EH (cell line): ENCODE data around the gene HSFX3.
"Not testable (repeated sequence)": the region's sequence is repeated elsewhere in the genome, so short reads cannot be mapped to it uniquely, and the experiment has no call there.

Experiments used
- DNase-seq: peaks from one replicate; pipeline ENCODE4 v3.0.0-alpha.2; 2015; ENCODE audit warnings: low read depth

The HSFX3 gene

DNA sequence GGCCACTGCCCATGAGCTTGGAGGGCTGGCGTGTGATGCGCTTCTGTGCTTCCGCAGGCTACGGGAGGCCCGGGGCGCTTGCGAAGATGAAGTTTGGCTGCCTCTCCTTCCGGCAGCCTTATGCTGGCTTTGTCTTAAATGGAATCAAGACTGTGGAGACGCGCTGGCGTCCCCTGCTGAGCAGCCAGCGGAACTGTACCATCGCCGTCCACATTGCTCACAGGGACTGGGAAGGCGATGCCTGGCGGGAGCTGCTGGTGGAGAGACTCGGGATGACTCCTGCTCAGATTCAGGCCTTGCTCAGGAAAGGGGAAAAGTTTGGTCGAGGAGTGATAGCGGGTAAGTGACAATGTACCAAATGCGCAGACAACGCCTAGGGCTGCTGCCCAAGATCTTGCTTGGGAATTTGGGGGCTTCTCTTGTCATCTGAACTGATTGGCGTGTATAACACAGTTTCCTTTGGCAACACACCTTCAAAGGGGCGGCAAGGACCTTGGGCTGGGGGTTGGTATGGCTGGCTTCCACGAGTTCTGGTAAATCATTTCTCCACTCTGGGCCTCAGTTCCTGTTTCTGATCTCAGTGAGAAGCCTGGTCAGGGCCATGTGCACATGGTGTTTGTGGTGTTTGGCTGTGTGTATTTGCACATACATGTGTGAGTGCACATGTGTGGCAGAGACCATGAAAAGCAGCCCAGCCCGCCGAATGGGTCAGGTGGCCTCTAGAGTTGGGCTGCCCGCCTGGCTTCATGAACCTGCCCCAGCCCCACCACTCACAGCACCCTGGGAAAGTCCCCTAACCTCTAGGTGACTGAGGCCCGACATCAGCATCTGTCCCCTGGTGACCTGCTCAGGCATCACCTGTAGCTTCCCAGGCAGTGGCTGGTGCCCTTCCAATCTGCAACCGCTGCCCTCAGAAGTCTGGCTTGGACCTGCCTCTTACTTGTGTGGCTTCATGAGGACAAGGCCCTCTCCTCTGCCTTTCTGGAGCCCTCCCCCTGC is 3.9 kb downstream of the HSFX3 start:
- DNase-seq, result peak; percentile 8

- no peak for DNase-seq
Observed at GRCh38 chrX:149541521-149542047, 8.1 kb downstream of the HSFX3 start.

DNA sequence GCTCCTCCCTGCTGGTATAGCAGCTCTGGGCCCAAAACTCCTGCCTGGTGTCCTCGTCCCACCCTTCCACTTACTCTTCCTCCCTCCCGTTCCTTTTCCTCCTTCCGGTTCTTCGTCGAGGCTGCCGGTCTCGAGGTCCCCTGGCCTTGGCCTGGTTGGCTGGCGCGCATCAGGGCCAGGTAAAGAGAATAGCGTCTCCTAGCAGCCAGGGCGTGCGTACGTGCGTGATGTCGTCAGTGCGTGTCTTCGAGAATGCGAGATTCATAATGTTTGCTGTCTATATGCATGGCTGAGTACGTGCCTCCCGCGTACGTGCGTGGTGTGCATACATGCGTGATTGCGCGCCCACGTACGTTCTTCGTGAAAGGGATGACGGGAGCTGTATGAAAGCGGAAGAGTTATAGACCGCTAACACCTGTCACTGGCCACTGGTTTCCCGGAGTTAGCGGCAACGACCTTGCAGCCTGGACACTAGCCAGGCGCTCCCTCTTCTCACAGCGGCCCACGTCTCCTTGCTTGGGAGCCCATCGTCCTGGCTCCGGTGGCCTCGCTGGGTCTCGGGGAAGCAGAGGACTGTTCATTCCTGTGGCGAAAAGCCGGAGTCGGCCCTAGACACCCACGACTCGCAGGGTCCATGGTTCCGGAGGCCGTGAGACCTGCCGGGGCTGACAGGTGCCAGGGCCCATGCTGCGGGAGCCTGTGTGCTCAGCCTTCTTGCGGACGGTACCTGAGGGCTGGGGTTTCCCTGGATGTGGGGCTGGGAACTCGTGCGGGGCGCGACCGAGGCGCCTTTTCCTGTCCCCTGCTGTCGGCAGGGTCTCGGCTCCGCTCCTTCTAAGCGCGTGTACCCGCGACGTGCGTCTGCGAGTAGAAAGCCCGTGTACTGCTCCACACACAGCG is 8.9 kb downstream of the HSFX3 start, which contains the start of gene EOLA1:
Gene EOLA1 (plus strand): TSS at position 392 of the 900 bp plus-strand sequence. CDS start 4,619 bp downstream, outside the sequence.
- peak; percentile 96 for DNase-seq

GRCh38 chrX:149540131-149540620 is 9.5 kb downstream of the HSFX3 start:
- DNase-seq, result peak; percentile 92

DNA sequence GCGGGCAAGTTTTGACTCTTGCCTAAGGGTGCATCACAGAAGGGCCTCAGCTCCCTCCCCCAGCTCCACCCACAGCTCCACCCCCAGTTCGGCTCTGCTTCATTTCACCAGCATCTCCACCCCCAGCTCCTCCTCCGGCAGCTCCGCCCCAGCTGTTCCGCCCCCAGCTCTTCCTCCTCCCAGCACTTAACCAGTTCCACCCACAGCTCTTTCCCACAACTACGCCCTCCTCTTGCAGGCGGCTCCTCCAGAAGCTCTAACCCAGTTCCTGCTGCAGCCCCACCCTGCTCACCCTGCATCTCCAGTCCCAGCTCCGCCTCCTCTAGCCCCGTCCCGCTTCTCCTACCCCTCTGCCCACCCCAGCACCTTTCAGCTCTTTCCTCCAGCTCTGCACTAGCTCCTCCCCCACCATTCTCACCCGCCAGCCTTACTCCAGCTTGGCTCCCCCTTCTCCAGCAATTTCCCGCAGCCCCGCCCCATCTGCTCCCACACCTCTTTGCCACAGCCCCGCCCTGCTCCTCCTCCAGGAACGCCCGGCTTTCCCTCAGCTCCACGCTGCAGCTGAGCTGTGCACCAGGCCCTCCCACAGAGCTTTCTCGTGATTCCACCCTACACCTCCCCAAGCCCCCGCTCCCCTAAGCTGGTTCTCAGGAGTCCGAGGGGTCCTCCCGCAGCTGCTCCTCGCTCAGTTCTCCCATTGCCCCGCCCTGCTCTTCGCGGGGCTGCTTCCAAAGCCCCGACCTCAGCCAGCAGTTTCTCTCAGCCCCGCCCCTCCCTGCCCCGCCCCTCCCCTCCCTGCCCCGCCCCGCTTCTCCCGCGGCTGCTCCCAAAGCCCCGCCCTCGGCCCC is 10.2 kb downstream of the HSFX3 start:
- peak; percentile 96 for DNase-seq

GRCh38 chrX:149537474-149537873 is 12.2 kb downstream of the HSFX3 start:
- DNase-seq, result not testable (repeated sequence)

GRCh38 chrX:149534926-149535602 is 14.7 kb downstream of the HSFX3 start:
- DNase-seq, result not testable (repeated sequence)

- not testable (repeated sequence) for DNase-seq
Observed at GRCh38 chrX:149533999-149534398, 15.7 kb downstream of the HSFX3 start.

DNA sequence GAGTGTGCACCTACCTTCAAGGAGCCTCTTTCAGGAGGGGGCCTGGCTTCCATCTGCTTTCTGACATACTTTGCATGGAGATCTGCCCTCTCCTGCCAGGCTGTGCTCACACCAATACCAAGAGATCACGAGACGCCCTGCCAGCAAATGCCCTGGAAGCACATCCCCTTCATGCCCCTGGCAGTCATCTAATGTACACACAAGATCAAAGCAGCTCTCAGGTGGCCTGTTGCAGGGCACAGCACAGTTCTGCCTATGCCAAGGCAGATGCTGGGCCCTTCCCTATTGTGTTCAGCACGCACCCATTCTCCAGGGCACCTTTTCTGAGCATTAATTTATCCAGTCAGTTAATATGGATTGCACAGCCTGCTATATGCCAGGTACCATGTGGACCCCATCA is 16.9 kb downstream of the HSFX3 start:
- not testable (repeated sequence) for DNase-seq

- DNase-seq, result no peak
Observed at GRCh38 chrX:149531599-149531998, 18.1 kb downstream of the HSFX3 start.

- no peak for DNase-seq
Observed at GRCh38 chrX:149528381-149528780, 21.3 kb downstream of the HSFX3 start.

DNA sequence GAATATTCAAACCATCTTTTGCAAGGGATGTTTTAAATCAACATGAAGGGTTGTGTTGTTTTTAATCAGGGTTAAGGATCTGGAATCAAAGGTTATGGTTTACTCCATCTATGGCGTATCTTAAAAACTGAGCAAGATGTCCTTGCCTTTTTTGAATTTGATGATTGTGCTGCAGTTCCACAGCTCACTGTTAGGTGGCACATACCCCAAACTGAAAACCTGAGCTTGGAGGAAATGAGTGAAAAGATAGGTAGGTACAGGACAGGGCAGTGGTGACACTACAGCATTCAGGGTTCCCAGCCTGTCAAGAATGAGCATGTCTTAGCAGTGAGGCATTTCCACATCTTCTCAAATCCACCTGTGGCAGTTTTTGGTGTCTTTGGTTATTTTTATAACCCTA is 22.0 kb downstream of the HSFX3 start:
- DNase-seq, result peak; percentile 40

- DNase-seq, result not testable (repeated sequence)
Observed at GRCh38 chrX:149526318-149527033, 23.2 kb downstream of the HSFX3 start.

- DNase-seq, result not testable (repeated sequence)
Observed at GRCh38 chrX:149525903-149526302, 23.8 kb downstream of the HSFX3 start.

DNA sequence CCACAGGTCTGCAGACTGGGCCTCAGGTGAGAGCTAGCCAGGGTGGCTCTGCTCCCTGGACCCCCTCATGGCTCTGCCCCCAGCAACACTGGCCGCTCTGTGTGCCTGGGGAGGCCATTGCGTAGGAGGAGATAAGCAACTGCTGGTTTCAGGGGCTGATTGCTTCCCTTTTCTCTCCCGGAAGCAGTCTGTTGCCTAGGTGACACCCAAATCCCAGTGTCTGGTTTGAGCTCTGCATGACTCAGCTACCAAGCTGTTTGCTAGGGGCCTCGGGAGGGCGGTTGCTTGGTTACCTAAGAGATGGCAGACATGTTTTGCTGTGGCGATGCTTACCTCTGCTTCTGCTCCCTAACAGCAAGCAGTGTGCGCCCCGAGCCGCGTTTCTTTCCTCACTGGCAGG is 24.3 kb downstream of the HSFX3 start:
- DNase-seq, result peak; percentile 85

- DNase-seq, result no peak
Observed at GRCh38 chrX:149522916-149523315, 26.8 kb downstream of the HSFX3 start.

DNA sequence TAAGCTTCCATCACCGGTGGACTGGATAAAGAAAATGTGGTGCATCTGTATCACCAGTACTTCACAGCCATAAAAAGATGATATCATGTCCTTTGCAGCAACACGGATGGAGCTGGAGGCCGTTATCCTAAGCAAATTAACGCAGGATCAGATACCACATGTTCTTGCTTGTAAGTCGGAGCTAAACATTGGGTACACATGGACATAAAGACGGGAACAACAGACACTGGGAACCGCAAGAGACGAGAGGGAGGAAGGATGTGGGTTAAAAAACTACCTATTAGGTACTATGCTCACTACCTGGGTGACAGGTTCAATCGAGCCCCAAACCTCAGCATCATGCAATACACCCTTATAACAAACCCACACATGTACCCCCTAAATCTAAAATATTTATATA is 28.3 kb downstream of the HSFX3 start:
- no peak for DNase-seq

DNA sequence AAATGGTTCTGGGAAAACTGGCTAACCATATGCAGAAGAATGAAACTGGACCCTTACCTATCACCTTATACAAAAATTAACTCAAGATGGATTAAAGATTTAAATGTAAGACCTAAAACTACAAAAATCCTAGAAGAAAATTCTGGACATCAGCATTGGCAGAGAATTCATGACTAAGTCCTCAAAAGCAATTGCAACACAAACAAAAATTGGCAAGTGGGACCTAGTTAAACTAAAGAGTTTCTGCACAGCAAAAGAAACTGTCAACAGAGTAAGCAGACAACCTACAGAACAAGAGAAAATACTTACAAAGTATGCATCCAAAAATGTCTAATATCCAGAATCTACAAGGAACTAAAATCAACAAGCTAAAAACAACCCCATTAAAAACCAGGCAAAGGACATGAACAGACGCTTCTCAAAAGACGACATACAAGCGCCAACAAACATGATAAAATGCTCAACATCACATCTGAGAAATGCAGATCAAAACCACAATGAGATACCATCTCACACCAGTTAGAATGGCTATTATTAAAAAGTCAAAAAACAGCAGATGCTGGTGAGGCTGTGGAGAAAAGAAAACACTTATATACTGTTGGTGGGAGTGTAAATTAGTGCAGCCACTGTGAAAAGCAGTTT is 29.0 kb downstream of the HSFX3 start:
- peak; percentile 42 for DNase-seq

DNA sequence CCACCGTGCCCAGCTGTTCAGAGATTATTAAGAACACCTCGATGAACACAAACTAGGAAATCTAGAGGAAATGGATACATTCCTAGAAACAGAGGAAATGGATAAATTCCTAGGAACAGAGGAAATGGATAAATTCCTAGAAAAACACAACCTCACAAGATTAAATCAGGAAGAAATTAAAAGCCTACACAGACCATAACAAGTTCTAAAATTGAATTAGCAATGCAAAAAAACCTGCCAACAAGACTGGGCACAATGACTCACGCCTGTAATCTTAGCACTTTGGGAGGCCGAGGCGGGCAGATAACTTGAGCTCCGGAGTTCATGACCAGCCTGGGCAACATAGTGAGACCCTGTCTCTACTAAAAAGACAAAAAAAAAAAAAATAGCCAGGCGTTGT is 31.5 kb downstream of the HSFX3 start:
- no peak for DNase-seq
